Right forelimb (tissue), 1 donor: Measurements from ENCODE around the gene SYNGR2.
"Not testable (repeated sequence)": the region's sequence is repeated elsewhere in the genome, so short reads cannot be mapped to it uniquely, and the experiment has no call there.

Source experiments
- DNase-seq: peaks from one replicate; pipeline ENCODE4 v3.0.0-alpha.2; 2018

The SYNGR2 gene

DNA sequence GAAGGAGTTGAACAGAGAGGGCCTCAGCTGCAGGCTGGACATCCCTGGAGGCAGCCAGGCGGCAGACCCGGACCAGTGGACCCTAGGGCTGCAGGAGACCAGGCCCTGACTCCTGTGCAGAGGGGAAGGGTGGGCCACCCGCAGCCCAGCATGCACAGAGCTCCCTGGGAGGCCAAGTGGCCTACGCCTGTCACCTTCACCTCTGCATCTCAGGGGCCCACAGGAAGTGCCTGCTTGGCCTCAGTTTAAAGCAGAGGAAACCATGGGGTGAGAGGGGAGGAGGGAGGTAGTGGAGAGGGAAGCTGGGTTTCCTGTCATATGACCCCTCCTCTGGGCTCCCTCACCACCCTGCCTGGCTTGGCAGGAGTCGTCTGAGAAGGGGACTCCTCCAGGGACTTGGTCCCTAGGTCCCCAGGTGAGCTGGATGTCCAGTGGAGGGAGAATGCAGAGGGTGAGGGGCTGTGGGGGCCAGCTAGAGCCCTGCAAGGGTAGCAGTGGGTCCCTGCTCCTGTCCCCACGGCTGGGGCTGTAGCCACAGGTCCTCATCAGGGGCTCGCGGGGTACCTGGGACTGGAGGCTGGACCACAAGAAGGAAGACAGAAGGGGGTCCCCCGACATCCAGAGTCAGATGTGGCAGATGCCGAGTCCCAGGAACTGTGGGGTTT, 37.8 kb upstream of the SYNGR2 start, which contains the start of gene TMC8:
TSS of gene TMC8 (plus strand) at position 335 of the 665 bp plus-strand sequence. CDS start 818 bp downstream, outside the sequence.
- DNase-seq = no peak

DNA sequence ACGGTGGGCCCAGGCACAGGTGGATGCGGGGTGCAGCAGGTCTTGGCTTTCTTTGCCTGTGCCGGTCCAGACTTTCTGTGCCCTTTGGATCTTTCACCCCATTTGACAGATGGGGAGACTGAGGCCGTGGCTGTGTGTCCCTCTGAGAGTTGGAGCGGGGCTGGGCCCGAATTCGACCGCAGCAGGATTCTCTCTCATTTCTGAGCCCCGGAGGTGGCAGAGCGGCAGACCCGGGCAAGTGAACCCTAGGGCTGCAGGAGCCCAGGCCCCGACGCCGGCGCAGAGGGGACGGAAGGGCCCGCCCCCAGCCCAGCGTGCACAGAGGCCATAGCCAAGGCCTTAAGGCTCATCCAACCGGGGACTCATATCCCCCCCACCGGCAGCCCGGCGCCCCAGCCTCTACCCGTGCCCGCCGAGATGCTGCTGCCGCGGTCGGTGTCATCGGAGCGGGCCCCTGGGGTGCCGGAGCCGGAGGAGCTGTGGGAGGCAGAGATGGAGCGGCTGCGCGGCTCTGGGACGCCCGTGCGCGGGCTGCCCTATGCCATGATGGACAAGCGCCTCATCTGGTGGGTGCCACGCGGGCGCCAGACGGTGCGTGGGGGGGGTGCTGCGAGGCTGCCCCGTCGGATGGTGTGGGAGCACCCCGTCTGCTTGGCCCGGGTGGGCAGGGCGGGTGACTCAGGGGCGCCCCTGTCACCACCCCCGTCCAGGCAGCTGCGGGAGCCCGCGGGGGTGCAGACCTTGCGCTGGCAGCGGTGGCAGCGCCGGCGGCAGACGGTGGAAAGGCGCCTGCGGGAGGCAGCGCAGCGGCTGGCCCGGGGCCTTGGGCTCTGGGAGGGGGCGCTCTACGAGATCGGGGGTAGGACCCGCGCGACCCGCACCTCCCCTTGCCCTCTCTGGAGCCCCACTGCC, 37.0 kb upstream of the SYNGR2 start:
- DNase-seq = no peak

DNA sequence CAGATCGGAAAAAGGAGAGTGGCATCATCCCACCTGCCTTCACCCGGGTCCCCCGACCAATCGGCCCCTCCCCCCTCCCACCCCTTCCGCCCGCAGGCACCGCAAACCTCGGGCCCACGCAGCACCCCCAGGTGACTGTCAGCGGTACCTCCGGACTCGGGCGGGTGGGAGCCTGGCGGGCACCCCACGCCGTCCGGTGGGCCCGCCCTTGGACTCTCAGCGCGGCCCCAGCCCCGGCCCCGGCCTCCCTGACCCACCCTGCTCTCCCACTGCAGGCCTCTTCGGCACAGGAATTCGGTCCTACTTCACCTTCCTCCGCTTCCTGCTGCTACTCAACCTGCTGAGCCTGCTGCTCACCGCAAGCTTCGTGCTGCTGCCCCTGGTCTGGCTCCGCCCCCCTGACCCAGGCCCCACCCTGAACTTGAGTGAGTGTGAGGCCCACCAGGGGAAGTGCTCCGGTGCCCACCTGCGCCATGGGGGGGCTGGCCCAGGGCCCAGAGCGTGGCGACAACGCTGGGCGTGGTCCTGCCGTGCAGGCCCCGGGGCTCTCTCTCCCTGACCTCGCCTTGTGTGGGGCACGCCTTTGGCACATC, 36.2 kb upstream of the SYNGR2 start:
- no peak for DNase-seq

DNA sequence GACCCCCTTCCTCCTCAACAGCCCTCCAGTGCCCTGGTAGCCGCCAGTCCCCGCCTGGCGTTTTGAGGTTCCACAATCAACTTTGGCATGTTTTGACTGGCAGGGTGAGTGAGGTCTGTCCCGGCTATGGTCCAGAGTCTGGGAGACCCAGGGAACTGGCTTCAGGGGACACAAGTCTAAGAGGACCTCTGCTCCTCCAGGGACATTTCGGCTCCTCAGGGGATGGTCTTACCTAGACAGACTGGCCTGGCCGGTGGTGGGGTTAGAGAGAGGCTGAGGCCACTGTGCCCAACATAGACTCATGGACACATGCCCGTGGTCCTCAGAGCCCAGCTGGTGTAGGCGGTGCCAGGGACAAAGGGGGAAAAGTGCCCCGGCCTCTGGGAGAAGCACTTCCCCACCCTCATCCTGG, 35.6 kb upstream of the SYNGR2 start:
- DNase-seq = no peak

DNA sequence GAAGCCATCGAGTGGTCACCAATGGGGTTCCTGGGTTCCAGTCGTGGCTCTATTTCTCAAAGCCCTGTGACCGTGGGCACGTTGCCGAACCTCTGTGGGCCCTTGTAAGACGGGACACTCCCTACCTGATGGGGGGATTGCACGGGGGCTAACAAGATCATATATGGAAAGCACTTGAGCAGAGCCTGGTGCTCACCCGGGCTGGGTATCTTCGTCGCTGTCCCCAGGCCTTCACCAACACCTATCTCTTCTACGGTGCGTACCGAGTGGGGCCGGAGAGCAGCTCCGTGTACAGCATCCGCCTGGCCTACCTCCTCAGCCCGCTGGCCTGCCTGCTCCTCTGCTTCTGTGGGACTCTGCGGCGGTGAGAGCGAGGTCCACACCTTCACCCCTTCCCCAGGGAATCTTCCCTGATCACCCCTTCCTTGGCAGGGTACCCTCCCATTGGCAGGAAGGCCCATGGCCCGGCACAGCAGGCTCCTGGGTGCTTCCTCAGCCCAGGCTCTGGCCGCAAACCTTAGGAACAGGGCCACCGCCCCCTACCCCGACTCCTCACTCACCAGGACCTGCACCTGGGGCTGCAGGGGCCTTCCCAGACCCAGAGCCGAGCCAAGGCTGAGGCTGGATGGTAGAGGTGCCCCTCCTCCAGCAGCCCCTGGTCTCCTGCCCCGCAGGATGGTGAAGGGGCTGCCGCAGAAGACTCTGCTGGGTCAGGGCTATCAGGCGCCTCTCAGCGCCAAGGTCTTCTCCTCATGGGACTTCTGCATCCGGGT, 35.0 kb upstream of the SYNGR2 start:
- DNase-seq = no peak

DNA sequence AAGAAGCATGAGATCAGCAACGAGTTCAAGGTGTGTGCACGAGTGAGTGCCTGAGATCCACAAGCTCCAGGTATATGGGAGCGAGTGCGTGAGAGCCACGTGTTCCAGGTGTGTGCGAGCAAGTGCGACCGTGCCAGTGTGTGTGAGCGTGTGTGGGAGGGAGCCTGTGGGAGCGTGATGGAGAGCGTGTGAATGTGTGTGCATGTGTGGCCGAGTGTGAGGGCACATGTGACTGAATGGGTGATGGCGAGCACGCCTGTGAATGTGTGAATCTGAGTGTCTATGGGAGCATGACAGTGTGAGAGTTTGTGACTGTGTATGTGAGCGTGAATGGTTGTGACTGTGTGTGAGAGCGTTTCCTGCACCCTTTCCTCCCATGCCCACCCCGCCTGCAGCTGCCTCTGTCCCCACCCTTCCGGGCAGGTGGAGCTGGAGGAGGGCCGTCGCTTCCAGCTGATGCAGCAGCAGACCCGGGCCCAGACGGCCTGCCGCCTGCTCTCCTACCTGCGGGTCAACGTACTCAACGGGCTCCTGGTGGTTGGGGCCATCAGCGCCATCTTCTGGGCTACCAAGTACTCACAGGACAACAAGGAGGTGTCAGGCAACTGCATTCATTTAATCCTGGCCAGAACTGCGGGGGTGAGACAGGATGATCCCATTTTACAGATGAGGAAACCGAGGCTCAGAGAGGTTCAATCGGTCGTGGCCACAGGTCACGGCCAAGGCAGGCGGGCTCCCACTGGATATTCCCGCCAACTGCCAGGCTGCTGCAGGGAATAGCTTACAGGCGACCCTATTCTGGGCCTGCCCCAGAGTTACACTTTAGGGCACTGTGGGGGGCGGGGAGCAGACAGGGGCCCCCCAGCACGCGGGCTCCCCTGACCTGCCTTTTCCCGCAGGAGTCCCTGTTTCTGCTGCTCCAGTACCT, 34.1 kb upstream of the SYNGR2 start:
- DNase-seq = no peak

DNA sequence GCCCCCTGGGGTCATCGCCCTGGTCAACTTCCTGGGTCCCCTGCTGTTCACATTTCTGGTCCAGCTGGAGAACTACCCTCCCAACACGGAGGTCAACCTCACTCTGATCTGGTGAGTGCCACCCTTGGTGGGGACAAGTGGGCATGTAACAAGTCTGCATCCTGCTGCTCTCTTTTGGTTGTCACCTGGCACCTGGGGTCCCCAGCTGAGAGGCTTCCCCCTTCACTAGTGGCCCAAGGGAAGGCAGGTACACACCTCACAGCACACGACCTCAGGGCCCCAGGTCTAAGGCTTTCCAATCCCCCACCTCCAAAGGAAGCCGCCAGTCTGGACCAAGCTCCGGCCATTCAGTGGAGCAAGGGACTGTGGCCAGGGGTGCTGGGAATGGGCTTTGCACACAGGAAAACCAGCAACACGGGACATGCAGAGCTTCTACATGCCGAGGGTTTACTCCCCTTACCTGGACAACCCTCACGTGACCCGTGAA, 33.4 kb upstream of the SYNGR2 start:
- no peak for DNase-seq

DNA sequence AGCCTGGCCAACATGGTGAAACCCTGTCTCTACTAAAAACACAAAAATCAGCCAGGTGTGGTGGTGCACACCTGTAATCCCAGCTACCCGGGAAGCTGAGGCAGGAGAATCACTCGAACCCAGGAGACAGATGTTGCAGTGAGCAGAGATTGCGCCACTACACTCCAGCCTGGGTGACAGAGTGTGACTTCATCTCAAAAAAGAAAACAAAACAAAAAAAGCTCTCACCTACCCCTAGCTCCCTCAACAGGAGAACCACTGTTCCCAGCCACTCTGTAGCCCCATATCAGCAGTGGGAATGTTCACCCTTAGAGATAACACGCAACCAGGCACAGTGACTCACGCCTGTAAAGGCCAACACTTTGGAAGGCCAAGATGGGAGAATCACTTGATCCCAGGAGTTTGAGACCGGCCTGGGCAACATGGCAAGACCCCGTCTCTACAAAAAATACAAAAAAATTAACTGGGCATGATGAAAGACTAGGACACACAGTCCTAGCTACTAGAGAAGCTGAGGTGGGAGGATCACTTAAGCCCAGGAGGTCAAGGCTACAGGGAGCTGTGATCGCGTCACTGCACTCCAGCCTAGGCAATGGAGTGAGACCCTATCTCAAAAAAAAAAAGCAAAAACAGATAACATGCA, 32.4 kb upstream of the SYNGR2 start:
- DNase-seq = no peak

DNA sequence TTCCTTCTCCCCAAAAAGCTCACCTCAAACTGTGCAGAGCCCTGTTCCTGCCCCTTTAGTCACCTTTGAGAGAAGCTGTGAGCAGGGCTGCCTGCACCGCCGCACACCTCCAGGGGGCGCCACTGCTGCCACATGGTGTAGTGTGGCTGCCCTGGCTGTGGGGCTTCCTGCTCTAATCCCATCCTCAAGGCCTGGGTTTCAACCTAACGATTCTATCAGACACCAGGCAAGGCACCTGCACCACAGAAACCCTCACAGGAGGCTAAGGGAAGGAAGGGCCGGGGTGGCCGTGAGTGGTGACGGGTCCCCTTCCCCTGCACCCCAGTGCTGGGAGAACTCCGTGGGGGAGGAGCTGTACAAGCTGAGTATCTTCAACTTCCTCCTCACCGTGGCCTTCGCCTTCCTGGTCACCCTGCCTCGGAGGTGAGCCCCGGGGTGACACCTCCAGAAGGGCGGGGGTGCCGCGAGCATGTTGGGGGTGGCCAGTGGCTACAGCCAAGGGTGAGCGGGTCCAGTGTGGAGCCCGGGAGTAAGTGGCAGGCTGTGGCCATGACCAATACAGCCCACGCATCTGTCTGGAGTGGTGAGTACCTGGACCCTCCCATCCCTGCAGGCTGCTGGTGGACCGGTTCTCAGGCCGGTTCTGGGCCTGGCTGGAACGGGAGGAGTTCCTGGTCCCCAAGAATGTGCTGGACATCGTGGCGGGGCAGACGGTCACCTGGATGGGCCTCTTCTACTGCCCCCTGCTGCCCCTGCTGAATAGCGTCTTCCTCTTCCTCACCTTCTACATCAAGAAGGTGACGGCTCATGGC, 30.8 kb upstream of the SYNGR2 start:
- peak; percentile 40 for DNase-seq

DNA sequence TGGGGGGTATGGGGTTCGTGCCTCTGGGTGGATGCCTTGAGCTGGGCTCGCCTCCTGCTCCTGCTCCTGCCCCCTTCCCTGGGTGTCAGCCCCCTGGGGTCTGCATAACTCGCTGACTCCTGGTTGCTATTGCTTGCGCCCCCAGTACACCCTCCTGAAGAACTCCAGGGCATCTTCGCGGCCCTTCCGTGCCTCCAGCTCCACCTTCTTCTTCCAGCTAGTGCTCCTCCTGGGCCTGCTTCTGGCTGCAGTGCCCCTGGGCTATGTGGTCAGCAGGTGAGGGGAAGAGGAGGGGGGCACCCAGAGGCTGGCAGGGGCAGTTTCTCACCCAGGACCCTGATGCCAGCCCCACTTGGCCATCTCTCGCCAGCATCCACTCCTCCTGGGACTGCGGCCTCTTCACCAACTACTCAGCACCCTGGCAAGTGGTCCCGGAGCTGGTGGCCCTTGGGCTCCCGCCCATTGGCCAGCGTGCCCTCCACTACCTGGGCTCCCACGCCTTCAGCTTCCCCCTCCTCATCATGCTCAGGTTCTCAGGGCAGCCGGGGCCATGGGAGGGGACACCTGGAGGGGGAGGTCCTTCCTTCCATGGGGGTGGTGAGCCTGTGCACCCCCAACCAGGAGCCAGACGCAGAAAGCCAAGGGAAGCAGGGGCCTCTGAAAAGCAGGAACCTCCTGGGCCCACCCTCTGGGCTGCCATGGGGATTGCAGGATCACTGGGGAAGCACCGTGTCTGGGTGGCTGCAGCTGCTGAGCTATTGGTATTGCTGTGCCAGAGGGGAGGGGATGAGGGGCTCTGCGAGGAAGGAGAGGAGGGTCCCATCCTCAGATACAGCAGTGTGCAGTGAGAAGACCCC, 29.9 kb upstream of the SYNGR2 start:
- peak; percentile 34 for DNase-seq

DNA sequence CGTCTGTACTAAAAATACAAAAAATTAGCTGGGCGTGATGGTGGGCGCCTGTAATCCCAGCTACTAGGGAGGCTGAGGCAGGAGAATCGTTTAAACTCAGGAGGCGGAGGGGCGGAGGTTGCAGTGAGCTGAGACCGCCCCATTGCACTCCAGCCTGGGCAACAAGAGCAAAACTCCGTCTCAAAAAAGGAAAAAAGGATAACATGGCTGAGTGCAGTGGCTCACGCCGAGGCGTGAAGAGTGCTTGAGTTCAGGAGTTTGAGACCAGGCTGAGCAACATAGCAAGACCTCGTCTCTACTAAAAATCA, 28.6 kb upstream of the SYNGR2 start:
- not testable (repeated sequence) for DNase-seq

DNA sequence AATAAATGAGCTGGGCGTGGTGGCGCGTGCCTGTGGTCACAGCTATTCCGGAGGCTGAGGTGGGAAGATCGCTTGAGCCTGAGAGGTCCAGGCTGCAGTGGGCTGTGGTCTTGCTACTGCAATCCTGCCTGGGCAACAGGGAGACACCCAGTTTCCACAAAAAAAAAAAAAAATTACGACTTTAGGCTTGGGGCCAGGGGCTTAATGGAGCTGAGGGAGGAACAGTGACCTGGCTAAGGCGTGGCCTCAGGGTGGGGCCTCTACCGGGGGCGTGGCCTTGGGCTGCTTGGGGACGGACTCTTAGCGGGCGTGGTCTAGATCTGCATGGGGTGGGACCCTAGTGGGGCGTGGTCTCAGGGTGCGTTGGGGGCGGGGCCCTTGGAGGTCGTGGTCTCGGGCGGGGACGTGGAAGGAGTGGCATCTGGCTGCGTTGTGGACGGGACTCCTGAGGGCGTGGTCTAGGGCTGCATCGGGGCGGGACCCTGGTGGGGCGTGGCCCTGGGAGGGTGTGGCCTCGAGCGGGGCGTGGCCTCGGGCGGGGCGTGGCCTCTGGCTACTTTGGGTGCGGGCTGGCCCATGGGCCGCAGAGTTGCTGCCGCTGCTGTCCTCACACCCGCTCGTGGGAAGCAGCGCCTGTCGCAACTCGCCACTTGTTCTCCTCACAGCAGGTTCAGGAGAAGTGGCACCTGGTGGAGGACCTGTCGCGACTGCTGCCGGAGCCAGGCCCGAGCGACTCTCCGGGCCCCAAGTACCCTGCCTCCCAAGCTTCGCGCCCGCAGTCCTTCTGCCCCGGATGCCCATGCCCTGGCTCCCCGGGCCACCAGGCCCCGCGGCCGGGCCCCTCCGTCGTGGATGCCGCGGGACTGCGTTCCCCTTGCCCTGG, 28.0 kb upstream of the SYNGR2 start:
- DNase-seq = peak; percentile 78

DNA sequence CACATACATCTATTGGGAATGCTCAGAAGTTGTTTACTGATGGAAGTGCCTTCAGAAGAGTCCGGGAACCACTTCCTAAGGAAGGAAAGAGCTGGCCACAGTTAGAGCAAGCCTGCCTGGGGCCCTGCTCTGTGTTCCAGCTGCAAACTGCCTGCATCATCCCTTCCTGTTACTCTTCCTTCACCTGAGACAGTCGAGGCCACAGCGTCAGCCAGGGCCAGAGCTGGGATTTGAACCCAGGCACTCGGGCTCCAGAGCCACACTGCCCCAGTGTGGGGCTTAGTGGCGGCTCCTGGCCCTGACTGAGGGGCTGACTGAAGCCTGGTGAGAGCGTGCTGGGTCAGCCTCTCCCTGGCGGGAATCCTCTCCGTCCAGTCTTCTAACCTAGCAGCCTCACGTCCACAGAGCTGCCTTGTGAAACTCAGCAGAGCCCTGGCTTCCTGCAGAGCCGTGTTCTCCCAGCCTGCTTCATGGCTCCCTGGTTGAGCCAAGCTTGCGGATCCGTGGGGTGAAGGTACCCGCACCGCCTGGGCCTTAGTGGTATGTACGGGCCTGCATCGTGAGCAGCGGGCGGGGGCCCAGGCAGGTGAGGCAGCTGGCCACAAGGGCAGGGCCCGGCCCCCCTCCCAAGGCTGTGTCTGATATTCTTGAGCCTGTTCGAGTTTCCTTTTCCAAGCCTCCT, 26.8 kb upstream of the SYNGR2 start:
- no peak for DNase-seq

DNA sequence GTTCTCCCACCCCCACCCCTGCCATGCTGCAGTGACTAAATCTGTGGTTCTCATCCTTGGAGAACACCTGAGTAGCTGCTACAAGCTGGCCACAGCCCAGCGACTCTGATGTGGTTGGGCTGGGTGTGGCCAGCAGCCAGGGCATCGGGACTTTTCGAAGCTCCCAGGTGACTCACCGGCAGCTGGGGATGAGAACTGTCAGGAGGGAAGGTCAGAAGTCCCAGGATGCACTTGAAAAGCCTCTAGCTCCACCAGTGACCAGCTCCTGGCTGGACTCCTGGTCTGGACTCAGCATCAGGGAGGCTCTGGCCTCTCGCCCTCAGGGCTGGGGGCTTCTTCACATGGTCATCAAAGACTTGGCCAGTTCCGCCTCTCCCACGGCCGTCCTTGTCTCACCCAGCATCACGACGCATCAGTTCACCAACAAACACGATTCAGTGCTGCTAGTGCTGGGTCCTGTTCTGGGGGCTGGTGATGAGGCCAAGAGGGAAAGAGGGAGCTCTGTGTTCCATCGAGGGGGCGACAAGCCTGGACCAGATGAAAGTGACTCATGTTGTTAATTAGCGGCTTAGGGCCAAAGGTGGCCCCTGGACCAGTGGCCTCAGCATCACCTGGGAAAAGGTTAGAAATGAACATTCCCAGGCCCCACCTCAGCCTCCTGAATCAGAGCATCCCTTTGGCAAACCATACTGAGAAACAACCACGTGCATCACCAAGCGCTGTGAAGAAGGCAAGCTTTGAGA, 26.1 kb upstream of the SYNGR2 start:
- DNase-seq = no peak

DNA sequence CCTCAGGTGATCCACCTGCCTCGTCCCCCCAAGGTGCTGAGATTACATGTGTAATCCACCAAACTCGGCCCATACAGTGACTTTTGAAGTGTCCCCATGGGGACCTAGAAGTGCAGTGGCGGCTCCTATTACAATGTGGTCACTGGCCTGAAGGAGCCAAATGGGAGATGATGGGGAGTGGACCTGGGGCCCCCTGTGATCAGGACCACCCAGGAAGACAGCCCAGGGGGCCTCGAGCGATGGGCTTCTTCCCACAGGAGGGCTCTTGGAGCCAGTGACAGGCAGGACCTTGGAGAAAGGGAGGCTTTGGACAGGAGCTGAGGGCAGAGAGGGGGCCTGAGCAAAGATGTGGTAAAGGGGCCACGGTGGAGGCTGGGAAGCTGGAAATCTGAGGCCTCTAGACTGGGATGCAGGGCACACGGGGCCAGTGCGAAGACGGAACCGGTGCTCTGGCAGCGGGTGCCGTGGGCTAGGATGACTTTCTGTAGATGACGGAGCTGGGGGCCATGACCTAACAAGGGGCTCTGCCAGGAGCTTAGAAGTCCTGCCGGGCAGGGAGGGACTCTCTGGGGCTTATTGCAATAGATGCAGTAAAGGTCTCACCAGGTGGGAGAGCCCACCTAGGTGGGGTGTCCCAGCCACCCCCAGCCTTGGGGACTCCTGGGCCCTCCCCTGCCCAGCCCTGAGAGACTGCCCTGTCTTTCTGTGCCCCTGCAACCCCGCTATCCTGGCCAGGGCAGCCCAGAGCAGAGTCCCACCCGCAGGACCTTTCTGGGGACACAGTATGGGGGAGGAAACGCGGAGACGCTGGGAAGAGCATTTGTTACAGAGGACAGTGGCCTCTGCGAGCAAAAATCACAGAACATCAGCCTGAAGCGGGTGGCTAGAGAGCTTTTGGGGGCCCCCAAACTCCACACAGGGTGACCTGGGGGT, 24.9 kb upstream of the SYNGR2 start:
- DNase-seq = no peak
